GM18499 (cell line): ENCODE data around the gene GRIN1.
"Not testable (repeated sequence)": the region's sequence is repeated elsewhere in the genome, so short reads cannot be mapped to it uniquely, and the experiment has no call there.

Experiments used
- ATAC-seq: cut with Tn5 transposase; IDR thresholded peaks from one replicate; pipeline ENCODE4 v1.9.1; 2021; ENCODE audit warnings: moderate number of reproducible peaks; ENCODE audit not compliant: insufficient read depth, unreplicated experiment

GRIN1 gene

DNA sequence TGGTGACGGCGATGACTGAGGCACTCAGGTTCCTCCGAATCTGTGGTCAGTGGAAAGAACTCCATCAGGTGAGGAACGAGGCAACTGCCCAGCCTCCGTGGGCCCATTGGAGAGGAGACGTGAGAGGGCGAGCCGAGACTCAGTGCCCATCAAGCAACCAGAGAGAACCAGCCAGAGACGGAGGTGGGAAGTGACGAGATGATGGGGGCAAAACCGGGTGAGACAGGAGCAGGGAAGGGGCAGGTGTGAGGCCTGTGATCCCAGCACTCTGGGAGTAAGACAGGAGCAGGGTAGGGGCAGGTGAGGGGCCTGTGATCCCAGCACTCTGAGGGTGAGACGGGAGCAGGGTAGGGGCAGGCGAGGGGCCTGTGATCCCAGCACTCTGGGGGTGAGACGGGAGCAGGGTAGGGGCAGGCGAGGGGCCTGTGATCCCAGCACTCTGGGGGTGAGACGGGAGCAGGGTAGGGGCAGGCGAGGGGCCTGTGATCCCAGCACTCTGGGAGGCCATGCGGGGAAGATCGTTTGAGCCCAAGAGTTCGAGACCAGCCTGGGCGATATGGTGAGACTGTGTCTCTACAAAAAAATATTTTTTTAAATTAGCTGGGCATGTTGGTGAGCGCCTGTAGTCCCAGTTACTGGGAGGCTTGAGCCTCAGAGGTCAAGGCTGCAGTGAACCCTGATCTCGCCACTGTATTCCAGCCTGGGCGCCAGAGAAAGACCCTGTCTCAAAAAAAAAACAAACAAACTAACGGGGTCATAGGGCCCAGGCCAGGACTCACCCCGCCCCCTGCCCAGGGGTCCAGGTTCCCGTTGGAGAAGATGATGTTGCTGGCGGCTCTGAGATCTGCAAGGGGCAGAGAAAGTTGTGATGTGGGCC lies 27.8 kb upstream of the GRIN1 start:
- ATAC-seq = no peak

DNA sequence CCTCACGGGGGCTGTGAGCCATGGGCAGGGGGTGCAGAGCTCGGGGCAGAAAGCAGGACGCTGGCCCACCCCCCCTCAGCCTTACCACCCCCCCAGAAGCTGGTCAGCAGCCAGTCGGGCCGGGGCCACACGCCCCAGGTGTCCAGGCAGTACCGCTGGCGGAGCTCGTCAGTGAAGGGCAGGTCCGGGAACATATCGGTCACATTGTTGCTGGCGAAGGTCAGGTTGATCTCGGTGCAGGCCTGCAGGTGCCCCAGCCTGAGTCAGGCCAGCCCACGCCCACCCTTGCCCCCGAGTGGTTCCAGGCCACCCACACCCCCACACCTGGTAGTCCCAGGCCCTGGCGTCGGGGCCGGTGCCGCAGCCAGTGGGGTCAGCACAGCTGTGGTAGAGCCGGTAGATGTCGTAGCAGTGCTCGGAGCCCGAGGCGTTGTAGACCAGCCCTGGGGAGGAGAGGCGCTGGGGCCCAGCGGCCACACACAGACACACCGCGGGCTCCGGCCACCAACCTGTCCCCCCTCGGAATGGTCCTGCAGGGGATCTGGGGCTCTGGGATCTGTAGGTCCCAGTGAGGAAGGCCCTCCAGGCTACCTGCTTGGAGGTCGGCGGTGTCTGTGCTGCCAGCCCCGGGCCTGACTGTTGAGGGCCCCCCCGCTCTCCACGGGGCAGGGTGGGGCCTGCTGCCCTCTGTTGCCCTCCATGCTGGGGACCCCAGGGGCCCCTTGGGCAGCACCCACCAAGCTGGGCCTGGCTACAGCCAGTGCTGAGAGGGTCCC lies 27.0 kb upstream of the GRIN1 start:
- ATAC-seq = no peak

DNA sequence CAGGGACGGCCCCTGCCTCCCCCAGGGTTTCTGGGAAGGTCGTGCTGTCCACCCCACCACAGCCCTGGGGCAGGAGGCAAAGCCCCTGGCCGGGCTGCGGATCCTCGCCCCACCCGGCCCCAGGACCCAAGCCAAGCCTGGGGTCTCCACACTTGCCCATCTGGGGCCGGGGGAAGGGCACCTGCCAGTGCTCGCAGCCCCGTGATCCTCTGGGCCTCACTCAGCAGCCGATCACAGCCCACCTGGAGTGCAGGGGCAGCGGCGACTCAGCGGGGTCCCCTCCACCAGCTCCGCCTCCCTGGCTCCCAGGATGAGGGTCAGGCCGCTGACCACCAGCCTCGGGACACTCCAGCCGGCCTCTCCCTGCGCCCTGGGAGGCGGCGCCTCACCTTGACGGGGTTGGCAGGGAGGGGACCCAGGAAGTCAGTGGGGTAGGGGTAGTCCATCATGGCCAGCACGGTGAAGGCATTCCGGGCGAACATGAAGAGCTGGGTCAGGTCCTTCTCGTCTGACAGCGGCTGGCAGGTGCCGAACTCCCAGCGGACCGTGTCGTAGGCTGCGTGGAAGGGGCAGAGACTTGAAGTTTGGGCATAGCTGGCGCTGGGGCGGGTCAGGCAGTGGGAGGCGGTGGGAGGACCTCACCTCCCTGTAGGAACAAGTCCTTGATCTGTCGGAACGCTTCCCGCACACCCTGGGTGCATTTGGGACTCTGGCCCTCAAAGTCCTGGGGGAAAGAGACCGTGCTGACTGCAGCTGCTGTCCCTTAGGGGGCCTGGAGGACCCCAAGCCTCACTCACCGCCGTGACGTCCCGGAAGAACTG lies 26.2 kb upstream of the GRIN1 start:
- no peak for ATAC-seq

GRCh38 chr9:137113385-137114159 lies 25.4 kb upstream of the GRIN1 start:
- no peak for ATAC-seq

- ATAC-seq = no peak
Observed at GRCh38 chr9:137114220-137114612, 24.7 kb upstream of the GRIN1 start.

DNA sequence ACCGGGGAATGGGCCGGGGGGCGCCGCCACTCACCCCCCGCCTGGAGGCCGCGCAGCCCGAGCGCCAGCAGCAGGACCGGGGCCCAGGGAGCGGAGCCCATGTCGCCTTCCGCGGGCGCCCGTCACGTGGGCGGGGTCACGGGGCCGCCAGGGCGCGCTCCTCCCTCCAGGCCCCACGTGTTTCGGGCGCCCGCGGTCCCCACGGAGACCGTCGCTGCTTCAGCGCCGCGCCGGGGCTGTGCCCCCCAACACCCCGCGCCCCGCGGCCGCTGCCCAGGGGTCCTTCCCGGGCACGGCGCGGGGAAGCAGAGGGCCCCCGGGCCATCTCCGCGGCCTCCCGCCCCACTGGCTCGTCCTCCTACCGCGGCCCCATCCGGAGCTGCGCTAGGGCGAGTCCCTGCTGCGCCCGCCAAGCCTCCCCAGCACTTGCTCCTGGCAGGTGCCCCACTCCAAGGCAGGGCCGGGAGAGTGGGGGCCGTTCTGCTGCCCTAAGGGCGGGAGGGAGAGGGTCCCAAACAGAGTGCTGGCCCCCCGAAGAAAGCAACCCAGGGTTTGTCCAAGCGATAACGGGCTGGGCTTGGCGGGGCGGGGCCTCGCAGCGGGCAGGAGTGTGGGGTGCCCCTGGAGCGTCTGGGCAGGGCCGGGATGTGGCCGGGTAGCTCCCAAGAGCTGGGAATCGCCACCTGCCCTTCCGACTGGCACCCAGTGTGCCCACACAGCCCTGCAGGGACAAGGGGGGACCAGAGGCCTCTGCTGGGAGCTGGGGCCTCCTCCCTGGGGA lies 24.2 kb upstream of the GRIN1 start, which contains the start of gene DPP7:
Gene DPP7 (minus strand): TSS at position 121 of the 781 bp plus-strand sequence. CDS start 20 bp downstream, at position 101.
- ATAC-seq = no peak

DNA sequence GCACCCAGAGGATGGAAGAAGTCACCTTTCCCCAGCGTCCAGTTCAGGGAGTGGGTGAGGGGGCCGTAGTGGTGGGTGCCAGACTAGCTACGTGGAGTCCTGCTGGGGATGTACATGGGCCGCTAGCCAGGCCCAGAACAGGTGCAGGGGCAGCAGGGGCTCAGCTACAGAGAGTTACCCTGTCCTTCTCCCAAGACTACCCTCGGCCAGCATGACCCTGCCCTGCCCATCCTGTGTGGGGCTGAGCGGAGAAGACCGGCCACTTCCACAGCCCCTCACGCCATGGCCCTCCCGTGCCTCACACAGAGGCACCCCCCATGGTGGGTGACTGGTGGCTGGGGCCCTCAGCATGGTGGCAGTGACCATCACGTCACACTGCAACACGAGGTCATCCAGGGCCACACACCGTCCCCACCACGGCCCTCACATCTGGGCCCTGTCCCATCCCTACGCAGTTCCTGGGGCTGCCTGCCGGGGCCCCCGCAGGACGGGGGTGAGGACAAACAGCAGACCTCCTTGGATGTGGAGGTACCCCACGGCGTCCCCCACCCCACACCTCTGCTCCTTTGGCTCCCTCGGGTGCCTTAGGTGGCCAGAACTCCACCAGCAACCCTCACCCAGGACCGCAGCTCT lies 23.4 kb upstream of the GRIN1 start:
- no peak for ATAC-seq

GRCh38 chr9:137116027-137116507 lies 22.9 kb upstream of the GRIN1 start:
- no peak for ATAC-seq

GRCh38 chr9:137116728-137117127 lies 22.2 kb upstream of the GRIN1 start:
- no peak for ATAC-seq

- ATAC-seq = no peak
Observed at GRCh38 chr9:137117269-137117731, 21.7 kb upstream of the GRIN1 start.

- ATAC-seq = not testable (repeated sequence)
Observed at GRCh38 chr9:137118092-137118603, 20.8 kb upstream of the GRIN1 start.

- ATAC-seq = not testable (repeated sequence)
Observed at GRCh38 chr9:137121927-137122795, 16.8 kb upstream of the GRIN1 start.

GRCh38 chr9:137122796-137123467 lies 16.0 kb upstream of the GRIN1 start:
- not testable (repeated sequence) for ATAC-seq

- ATAC-seq = no peak
Observed at GRCh38 chr9:137123468-137123837, 15.5 kb upstream of the GRIN1 start.

- not testable (repeated sequence) for ATAC-seq
Observed at GRCh38 chr9:137123952-137124462, 14.9 kb upstream of the GRIN1 start.

GRCh38 chr9:137126786-137127185 lies 12.2 kb upstream of the GRIN1 start:
- no peak for ATAC-seq
